Keratinocyte (primary cell): ENCODE data around the gene SNPH.

Source experiments
- CTCF ChIP-seq, 3 experiments: IDR thresholded peaks in 1 of 3; conservative IDR thresholded peaks in 1 of 3; optimal IDR thresholded peaks in 1 of 3; 2 replicates in 2 of 3; 3 replicates in 1 of 3; pipeline versions ENCODE3 to v1.5.1; 2011; ENCODE audit warnings: low read length in 3 of 3, mild to moderate bottlenecking in 3 of 3, moderate library complexity in 2 of 3, control low read depth in 1 of 3, inconsistent platforms in 1 of 3; ENCODE audit not compliant: insufficient read depth in 2 of 3; ENCODE audit errors: extremely low read depth in 1 of 3
- EZH2 ChIP-seq: IDR thresholded peaks from one replicate; pipeline ENCODE4 v1.6.1; 2012; ENCODE audit warnings: inconsistent platforms, mild to moderate bottlenecking, low read length, moderate library complexity

GRCh38 chr20:1346315-1346969 is 80.3 kb downstream of the SNPH start:
- TF ChIP-seq CTCF (optimal IDR thresholded peaks at IDR 0.05 in 1 of 3, IDR thresholded peaks at IDR 0.05 in 1 of 3, conservative IDR thresholded peaks at IDR 0.05 in 1 of 3; ENCODE audit: extremely low read depth in 1 of 3, insufficient read depth in 2 of 3, low read length in 3 of 3) (no peak), EZH2 (no peak)
